A549 (cell line): ENCODE data around the gene GATA2. TPM values are rescaled to one million over a fixed set of nuclear protein-coding genes. Genes with fewer than 3 reads are reported as not detected.

Source experiments
- ATAC-seq, 2 experiments: fragments of 200-7000 bp in 1 of 2; fragments of >200 bp in 1 of 2; cut with Nextera tagmentation in 1 of 2; cut with Tn5 transposase in 1 of 2; 3 replicates each; pipeline versions ENCODE4 v1.8.0 to v1.9.1; 2018 to 2020; ENCODE audit warnings: mild to moderate bottlenecking in 1 of 2, moderate library complexity in 1 of 2
- CTCF ChIA-PET: fragments of 300-600 bp; sonication (Branson Sonifier 250); formaldehyde crosslinking; extraction: SDS; loops from one replicate; lab custom pipeline; 2021; ENCODE audit warnings: antibody characterized with exemption, inconsistent platforms; lab: Yijun Ruan, JAX
- POLR2A ChIA-PET: fragments of 350-600 bp; formaldehyde crosslinking; extraction: SDS; loops from one replicate; lab custom pipeline; 2021; ENCODE audit warnings: antibody characterized with exemption, inconsistent platforms; lab: Yijun Ruan, JAX
- DNase-seq, 2 experiments: peaks; one replicate each; pipeline versions ENCODE4 v3.0.0 to v3.0.0-alpha.2; 2011 to 2016; ENCODE audit warnings: low read depth in 1 of 2, low spot score in 1 of 2
- FAIRE-seq: peaks from 2 replicates; lab custom pipeline; 2011; peaks lifted over from hg19 to GRCh38; lab: Jason Lieb, UNC
- H3K27ac ChIP-seq, 2 experiments: fragments of >200 bp; sonication (Bioruptor Twin); formaldehyde crosslinking; 3 replicates each; pipeline ENCODE4 v1.5.1; 2016 to 2017
- H3K4me1 ChIP-seq: fragments of >200 bp; sonication (Bioruptor Twin); formaldehyde crosslinking; 3 replicates; pipeline ENCODE4 v1.6.1; 2016
- H3K4me2 ChIP-seq: fragments of >200 bp; sonication (Bioruptor Twin); formaldehyde crosslinking; 3 replicates; pipeline ENCODE4 v1.6.1; 2016
- H3K4me3 ChIP-seq: fragments of >200 bp; sonication (Bioruptor Twin); formaldehyde crosslinking; 3 replicates; pipeline ENCODE4 v1.5.1; 2016
- H3K9me3 ChIP-seq: fragments of >200 bp; sonication (Bioruptor Twin); formaldehyde crosslinking; 3 replicates; pipeline ENCODE4 v1.6.1; 2016
- BHLHE40 ChIP-seq: IDR thresholded peaks from 2 replicates; pipeline ENCODE4 v1.6.1; 2012; ENCODE audit warnings: low read depth, low read length, inconsistent platforms
- CBX8 ChIP-seq: fragments of 200-600 bp; sonication (generic); IDR thresholded peaks from 2 replicates; pipeline ENCODE4 v1.6.1; 2016
- ESRRA ChIP-seq: fragments of 150-350 bp; IDR thresholded peaks from 2 replicates; pipeline ENCODE4 v1.6.1; 2014; ENCODE audit warnings: mild to moderate bottlenecking, low read length, borderline replicate concordance
- FOSL2 ChIP-seq, 2 experiments: fragments of 450-650 bp in 1 of 2; fragments of >200 bp in 1 of 2; sonication (Bioruptor Twin) in 1 of 2; formaldehyde crosslinking; IDR thresholded peaks; 2 replicates each; pipeline versions ENCODE4 v1.5.0 to v1.6.1; 2016 to 2020; ENCODE audit warnings: mild to moderate bottlenecking in 1 of 2, moderate library complexity in 1 of 2
- HDAC2 ChIP-seq: fragments of 200-600 bp; sonication (generic); IDR thresholded peaks from 2 replicates; pipeline ENCODE4 v1.6.1; 2016
- HOXA7 ChIP-seq: fragments of 250-450 bp; sonication (Bioruptor Pico); IDR thresholded peaks from 2 replicates; pipeline ENCODE4 v1.5.0; 2020; ENCODE audit warnings: mild to moderate bottlenecking, moderate library complexity
- HOXB13 ChIP-seq: fragments of 250-450 bp; sonication (Bioruptor Pico); IDR thresholded peaks from 2 replicates; pipeline ENCODE4 v1.5.0; 2020; ENCODE audit warnings: low read depth, mild to moderate bottlenecking, moderate library complexity
- JUNB ChIP-seq: fragments of >200 bp; sonication (Bioruptor Twin); formaldehyde crosslinking; IDR thresholded peaks from 2 replicates; pipeline ENCODE4 v1.6.1; 2016
- KDM5A ChIP-seq: fragments of 200-600 bp; sonication (generic); IDR thresholded peaks from 2 replicates; pipeline ENCODE4 v1.6.1; 2016; ENCODE audit warnings: antibody characterized with exemption, mild to moderate bottlenecking
- MAFK ChIP-seq: fragments of 450-650 bp; IDR thresholded peaks from 2 replicates; pipeline ENCODE4 v1.6.1; 2014; ENCODE audit not compliant: partially characterized antibody
- MAZ ChIP-seq: fragments of 150-350 bp; IDR thresholded peaks from 2 replicates; pipeline ENCODE4 v1.6.1; 2014; ENCODE audit warnings: antibody characterized with exemption, low read depth, low read length, borderline replicate concordance
- MYC ChIP-seq: IDR thresholded peaks from 2 replicates; pipeline ENCODE4 v1.6.1; 2012; ENCODE audit warnings: mild to moderate bottlenecking, inconsistent platforms, low read length, improper control_type of control experiment, borderline replicate concordance
- NFE2L2 ChIP-seq: fragments of 150-350 bp; conservative IDR thresholded peaks from 2 replicates; pipeline ENCODE4 v1.6.1; 2014; ENCODE audit warnings: low read length
- PHF8 ChIP-seq: fragments of 200-600 bp; sonication (generic); IDR thresholded peaks from 2 replicates; pipeline ENCODE4 v1.6.1; 2016; ENCODE audit warnings: low read depth, mild to moderate bottlenecking, antibody characterized with exemption, moderate library complexity, borderline replicate concordance
- RAD21 ChIP-seq, 2 experiments: fragments of >200 bp in 1 of 2; sonication (Bioruptor Twin) in 1 of 2; formaldehyde crosslinking in 1 of 2; IDR thresholded peaks in 1 of 2; conservative IDR thresholded peaks in 1 of 2; 2 replicates in 1 of 2; 3 replicates in 1 of 2; pipeline ENCODE4 v1.6.1; 2012 to 2018; ENCODE audit warnings: inconsistent platforms in 1 of 2
- RARB ChIP-seq: fragments of 250-450 bp; sonication (Bioruptor Pico); IDR thresholded peaks from 2 replicates; pipeline ENCODE4 v1.8.0; 2021; ENCODE audit warnings: mild to moderate bottlenecking, moderate library complexity
- RNF2 ChIP-seq: fragments of 200-600 bp; sonication (generic); IDR thresholded peaks from 2 replicates; pipeline ENCODE4 v1.6.1; 2016; ENCODE audit warnings: low read depth, mild to moderate bottlenecking, antibody characterized with exemption, moderate library complexity, borderline replicate concordance
- SMC3 ChIP-seq: fragments of >200 bp; sonication (Bioruptor Twin); formaldehyde crosslinking; IDR thresholded peaks from 3 replicates; pipeline ENCODE4 v1.6.1; 2018; ENCODE audit warnings: inconsistent platforms
- ZFP36 ChIP-seq: fragments of 450-650 bp; IDR thresholded peaks from 2 replicates; pipeline ENCODE4 v1.6.1; 2014; ENCODE audit warnings: borderline replicate concordance; ENCODE audit not compliant: partially characterized antibody
- WGBS: methylation state at CpG from one replicate; pipeline ENCODE4 v1.1.6; 2017; ENCODE audit errors: missing lambda C conversion rate; 5-methylcytosine and 5-hydroxymethylcytosine counted together
- polyA plus RNA-seq, 4 experiments: library from polyadenylated mRNA; depleted of rRNA in 3 of 4; stranded (reverse); fragments of >200 nt; fragmentation: RNase III in 1 of 4; extraction: RNeasy Plus Mini Kit Qiagen cat#74134 plus additional on column Dnase treatment in 1 of 4; gene quantifications; 2 replicates in 3 of 4; 3 replicates in 1 of 4; pipeline ENCODE4 v1.2.3, GENCODE V29; 2011 to 2017
- TF ChIP-seq, protein P1 (sequence below): fragments of >200 bp; sonication (Bioruptor Twin); formaldehyde crosslinking; IDR thresholded peaks from 2 replicates; pipeline ENCODE4 v1.6.1; 2016
- TF ChIP-seq, protein P2 (sequence below): fragments of 200-600 bp; sonication (generic); IDR thresholded peaks from 2 replicates; pipeline ENCODE4 v1.6.1; 2016; ENCODE audit warnings: antibody characterized with exemption, mild to moderate bottlenecking, moderate library complexity
- TF ChIP-seq, protein P3 (sequence below): fragments of 450-650 bp; IDR thresholded peaks from 2 replicates; pipeline ENCODE4 v1.6.1; 2014; ENCODE audit warnings: antibody characterized with exemption
- TF ChIP-seq, protein P4 (sequence below): IDR thresholded peaks from 2 replicates; pipeline ENCODE4 v1.6.1; 2012; ENCODE audit warnings: low read depth, borderline replicate concordance

GATA2 gene
- polyA plus RNA-seq, 2 of the 4 experiments (the other 2 are of a cell fraction) = 0.68 to 4.9 TPM

DNA sequence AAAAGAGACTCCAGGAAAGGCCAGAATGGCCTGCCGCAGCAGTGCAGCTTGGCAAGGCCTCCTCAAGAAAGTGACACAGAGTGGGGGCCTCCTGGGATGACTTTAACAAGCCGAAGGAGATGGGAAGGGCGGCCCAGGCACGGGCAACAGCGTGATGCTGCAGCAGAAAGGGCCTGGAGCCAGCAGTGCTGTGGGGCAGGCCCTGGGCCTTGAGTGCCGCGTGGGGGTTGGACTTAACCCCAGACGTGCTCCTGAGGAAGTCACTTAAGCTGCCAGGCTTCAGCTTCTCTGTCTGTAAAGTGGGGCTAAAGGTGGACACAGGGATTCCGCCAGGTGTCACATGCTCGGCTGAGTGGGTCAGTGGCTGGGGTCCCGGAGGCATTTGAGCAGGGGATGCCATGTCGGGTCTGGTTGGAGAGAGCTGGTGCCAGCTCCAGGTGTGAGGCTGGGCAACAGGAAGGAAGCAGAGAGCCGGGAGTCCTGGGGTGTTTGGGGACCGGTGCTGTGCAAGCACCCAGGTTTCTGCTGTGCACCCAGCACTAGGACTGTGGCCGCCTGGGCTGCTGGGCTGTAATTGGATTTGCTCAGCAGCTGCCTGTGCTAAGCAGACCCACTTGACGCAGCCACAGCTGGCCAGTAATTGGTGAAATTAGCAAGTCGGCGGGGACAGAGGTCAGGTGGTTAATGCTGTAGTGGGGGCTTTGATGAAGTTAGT, 34.1 kb downstream of the GATA2 start:
- ATAC-seq = no peak
- H3K4me3 ChIP-seq = no peak overlapping the region
- H3K4me2 ChIP-seq = no peak overlapping the region
- H3K27ac ChIP-seq = no peak overlapping the region
- CTCF ChIA-PET = interaction anchor here (0.9 to 1.5 kb wide), 2 partner anchors 38 to 595 kb away, joined by 3 to 4 read pairs; no protein-coding TSS in a partner anchor
- no peaks in the 10 kb centered on the region for H3K4me1 ChIP-seq
- H3K9me3 ChIP-seq = no peaks in the 10 kb centered on the region
- TF ChIP-seq FOSL2 (IDR thresholded peaks at IDR 0.05) = no peak
- no peak for TF ChIP-seq FOSL2 (CRISPR knock-in tag; IDR thresholded peaks at IDR 0.05)
- TF ChIP-seq, protein P1, sequence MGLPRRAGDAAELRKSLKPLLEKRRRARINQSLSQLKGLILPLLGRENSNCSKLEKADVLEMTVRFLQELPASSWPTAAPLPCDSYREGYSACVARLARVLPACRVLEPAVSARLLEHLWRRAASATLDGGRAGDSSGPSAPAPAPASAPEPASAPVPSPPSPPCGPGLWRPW = no peak
- no peak for TF ChIP-seq RNF2
- no peak for TF ChIP-seq ZFP36
- TF ChIP-seq, protein P2, sequence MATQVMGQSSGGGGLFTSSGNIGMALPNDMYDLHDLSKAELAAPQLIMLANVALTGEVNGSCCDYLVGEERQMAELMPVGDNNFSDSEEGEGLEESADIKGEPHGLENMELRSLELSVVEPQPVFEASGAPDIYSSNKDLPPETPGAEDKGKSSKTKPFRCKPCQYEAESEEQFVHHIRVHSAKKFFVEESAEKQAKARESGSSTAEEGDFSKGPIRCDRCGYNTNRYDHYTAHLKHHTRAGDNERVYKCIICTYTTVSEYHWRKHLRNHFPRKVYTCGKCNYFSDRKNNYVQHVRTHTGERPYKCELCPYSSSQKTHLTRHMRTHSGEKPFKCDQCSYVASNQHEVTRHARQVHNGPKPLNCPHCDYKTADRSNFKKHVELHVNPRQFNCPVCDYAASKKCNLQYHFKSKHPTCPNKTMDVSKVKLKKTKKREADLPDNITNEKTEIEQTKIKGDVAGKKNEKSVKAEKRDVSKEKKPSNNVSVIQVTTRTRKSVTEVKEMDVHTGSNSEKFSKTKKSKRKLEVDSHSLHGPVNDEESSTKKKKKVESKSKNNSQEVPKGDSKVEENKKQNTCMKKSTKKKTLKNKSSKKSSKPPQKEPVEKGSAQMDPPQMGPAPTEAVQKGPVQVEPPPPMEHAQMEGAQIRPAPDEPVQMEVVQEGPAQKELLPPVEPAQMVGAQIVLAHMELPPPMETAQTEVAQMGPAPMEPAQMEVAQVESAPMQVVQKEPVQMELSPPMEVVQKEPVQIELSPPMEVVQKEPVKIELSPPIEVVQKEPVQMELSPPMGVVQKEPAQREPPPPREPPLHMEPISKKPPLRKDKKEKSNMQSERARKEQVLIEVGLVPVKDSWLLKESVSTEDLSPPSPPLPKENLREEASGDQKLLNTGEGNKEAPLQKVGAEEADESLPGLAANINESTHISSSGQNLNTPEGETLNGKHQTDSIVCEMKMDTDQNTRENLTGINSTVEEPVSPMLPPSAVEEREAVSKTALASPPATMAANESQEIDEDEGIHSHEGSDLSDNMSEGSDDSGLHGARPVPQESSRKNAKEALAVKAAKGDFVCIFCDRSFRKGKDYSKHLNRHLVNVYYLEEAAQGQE = no peak
- no peak for TF ChIP-seq RAD21 (conservative IDR thresholded peaks at IDR 0.05 in 1 of 2, IDR thresholded peaks at IDR 0.05 in 1 of 2)
- no peak for TF ChIP-seq PHF8
- TF ChIP-seq MAFK = no peak
- TF ChIP-seq, protein P3, sequence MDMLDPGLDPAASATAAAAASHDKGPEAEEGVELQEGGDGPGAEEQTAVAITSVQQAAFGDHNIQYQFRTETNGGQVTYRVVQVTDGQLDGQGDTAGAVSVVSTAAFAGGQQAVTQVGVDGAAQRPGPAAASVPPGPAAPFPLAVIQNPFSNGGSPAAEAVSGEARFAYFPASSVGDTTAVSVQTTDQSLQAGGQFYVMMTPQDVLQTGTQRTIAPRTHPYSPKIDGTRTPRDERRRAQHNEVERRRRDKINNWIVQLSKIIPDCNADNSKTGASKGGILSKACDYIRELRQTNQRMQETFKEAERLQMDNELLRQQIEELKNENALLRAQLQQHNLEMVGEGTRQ = no peak
- TF ChIP-seq RARB (CRISPR knock-in tag) = no peak
- TF ChIP-seq, all 56 proteins: peak for 0
- WGBS = 87% methylated on average over 15 of the region's 18 CpGs
- POLR2A ChIA-PET = no interaction called here
- FAIRE-seq (no peak), DNase-seq (no peak)

DNA sequence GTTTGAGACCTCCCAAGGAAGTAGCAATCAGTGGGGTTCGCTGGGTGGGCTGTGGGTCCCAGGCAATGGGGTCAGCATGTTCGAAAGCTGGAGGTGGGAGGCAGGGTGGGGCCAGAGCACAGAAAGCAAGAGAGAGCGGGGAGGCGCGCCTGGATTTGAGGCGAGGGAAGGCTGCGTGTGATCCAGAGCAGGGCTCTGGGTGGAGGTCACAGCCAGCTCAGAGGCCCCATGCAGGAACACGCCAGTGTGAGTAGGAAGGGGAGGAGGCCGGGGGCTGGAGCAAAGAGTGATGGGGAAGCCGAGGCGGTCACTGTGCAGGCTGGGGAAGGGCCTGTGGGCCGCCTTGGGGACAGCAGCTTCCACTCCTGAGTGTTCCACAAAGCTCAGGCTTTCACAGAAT, 35.1 kb downstream of the GATA2 start:
- no peaks in the 10 kb centered on the region for H3K9me3 ChIP-seq
- H3K4me2 ChIP-seq = no peak overlapping the region
- no peaks in the 10 kb centered on the region for H3K4me1 ChIP-seq
- POLR2A ChIA-PET = interaction anchor here (0.6 kb wide), 1 partner anchor 247 kb away, joined by 3 read pairs; no protein-coding TSS in a partner anchor
- no peak overlapping the region for H3K27ac ChIP-seq
- CTCF ChIA-PET = interaction anchor here (1.5 kb wide), 1 partner anchor 39 kb away, joined by 4 read pairs; no protein-coding TSS in a partner anchor
- DNase-seq = no peak
- WGBS = 68% methylated on average over 12 of the region's 12 CpGs
- FAIRE-seq = no peak
- TF ChIP-seq HDAC2 (no peak), HOXA7 (CRISPR knock-in tag) (no peak), MAZ (no peak), BHLHE40 (no peak), SMC3 (no peak), CBX8 (no peak), NFE2L2 (no peak), HOXB13 (CRISPR knock-in tag) (no peak), ESRRA (no peak), MYC (no peak), KDM5A (no peak), JUNB (no peak)
- TF ChIP-seq, protein P4, sequence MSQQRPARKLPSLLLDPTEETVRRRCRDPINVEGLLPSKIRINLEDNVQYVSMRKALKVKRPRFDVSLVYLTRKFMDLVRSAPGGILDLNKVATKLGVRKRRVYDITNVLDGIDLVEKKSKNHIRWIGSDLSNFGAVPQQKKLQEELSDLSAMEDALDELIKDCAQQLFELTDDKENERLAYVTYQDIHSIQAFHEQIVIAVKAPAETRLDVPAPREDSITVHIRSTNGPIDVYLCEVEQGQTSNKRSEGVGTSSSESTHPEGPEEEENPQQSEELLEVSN = no peak
- TF ChIP-seq, all 56 proteins: peak for 0
- no peak overlapping the region for H3K4me3 ChIP-seq
- no peak for ATAC-seq
